DMS 273 treated with DMSO at 0.1 percent for 48 hours (cell line): ENCODE measurements around the gene SLC25A21.

Source experiments
- DNase-seq: peaks from one replicate; lab custom pipeline; 2025; lab: John Stamatoyannopoulos, UW

SLC25A21 gene

GRCh38 chr14:37045340-37046061, 126.9 kb downstream of the SLC25A21 start:
- DNase-seq = no peak

DNA sequence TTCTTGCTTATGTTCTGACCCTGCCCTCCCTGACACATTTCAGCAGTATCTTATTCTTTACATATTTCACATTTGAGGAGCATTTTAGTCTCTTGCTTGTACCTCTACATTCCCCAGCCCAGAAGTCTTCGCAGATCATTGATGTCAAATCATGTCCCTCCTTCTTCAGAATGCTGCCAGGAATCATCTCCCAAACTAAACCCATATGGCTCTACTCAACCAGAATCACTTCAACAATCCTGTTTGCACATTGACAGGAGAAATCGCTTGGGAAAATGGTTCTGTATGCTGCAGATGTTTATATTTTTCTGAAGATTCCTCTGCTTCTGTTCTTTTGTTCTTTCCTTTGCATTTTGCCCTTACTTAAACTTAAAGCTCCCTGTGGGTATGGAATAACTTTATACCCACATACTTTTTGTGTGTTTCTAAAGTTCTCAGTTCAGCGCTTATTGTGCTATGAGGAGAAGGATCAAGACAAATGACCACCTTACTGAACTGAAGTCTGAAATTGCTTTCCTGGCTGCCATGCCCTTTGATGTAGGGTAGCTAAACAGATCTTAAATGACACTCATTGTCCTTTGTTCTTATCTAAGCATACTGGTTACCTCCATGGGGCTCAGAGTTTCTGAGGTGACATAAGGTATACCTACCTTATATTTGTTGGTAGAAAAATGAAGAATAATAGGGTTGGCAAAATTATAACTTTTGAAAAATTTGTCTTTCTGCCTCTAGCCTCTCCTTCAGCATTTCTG, 134.6 kb downstream of the SLC25A21 start:
- DNase-seq = no peak

DNA sequence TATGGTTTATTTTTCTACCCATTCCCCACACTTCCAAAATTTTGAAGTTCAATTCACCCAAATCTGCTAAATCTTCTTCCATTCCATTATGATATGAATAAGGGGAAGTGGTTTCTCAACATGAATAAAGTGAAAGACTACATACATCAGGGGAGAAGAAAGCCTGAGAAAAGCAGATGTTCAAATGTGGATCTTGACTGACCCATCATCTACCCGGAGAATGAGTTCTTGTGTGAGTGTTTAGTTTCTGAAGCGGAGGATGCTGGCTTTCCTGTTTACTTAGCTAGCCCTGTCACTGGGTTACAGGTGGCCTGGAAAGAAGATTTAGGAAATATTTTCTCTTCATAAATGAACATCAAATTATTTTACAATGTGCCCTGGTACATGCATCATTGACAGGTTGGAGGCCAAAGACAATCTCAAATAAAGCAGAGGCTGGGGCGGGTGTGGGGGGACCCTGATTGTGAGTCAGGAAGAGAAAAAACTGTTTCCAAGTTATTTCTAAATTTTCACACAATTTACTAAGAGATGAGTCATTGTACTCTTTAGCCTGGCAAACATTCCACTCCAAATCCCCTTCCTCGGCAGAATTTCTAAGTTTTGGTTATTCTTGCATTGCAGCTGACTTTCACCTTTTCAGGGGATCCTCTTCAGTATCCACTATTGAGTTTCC, 135.6 kb downstream of the SLC25A21 start:
- no peak for DNase-seq

- DNase-seq = no peak
Observed at GRCh38 chr14:37035401-37035800, 137.0 kb downstream of the SLC25A21 start.

DNA sequence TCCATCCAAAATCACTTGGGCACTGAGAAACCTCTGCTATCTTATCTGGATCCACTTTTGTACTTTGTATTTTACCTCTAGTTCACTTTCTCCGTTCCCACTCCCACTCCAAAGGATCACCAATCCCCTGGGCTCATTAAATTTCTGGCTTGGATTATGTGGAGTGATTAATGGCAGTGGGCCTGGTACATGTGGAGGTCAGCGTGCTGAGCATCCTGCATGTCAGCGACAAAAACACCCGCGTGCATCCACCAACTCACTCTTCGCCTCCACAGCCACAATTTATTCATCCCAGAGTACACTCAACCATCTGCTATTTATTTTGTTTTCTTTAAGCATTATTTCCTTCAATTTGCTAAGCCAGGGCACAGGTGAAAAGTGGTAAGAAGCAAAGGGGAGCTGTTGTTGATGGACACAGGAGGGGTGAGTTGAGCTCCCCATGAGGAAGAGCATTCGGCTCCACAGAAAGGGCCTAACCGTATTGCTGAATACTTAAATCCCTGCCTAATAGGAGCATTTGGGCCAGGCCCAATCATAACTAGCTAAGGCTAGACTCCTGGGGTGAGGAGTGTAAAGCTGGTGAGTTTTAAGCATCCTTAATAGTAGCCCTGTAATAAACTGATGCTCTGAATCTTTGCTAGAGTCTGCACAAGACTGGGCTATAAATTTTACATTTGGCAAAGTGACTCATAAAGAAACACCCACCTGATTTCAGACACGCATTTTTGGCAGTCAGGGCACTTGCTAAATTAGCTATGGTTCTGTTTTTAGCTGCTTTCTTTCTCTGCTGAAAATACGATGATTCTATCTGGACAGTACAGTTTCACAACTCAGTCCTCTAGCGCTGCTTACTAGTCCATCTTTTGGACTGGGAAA, 137.8 kb downstream of the SLC25A21 start:
- no peak for DNase-seq

- no peak for DNase-seq
Observed at GRCh38 chr14:37032863-37033262, 139.5 kb downstream of the SLC25A21 start.

GRCh38 chr14:37027188-37027824, 145.1 kb downstream of the SLC25A21 start:
- no peak for DNase-seq

DNA sequence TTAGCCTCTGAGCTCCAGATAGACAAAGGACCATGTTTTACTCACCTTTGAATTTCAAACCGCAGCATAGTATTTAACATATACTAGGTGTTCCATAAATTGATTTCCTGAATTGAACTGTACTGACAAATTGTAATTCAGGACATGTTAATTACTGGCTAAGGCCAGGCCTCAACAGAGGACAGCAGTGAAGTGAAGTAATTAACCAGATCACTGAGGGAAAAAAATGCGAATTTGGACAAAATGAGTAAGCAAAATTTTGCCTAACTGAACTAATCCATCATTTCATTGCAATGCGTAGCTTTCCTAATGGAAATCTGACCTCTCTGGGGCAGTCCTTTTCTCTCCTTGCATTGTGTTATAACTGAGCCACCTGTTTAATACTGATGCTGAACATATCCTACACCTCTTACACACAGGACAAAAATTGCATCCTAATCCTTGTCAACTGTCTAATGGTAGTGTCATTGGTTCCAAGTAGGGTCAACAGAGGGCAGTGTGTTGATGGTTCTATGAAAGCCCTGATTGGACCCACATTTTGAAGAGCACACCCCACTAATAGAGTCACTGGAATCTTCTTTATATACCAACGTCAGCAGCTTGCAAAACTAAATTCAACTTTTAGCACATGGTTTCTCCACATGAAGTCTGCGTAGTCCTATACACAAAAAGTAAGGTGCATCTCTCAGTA, 148.4 kb downstream of the SLC25A21 start:
- DNase-seq = no peak

DNA sequence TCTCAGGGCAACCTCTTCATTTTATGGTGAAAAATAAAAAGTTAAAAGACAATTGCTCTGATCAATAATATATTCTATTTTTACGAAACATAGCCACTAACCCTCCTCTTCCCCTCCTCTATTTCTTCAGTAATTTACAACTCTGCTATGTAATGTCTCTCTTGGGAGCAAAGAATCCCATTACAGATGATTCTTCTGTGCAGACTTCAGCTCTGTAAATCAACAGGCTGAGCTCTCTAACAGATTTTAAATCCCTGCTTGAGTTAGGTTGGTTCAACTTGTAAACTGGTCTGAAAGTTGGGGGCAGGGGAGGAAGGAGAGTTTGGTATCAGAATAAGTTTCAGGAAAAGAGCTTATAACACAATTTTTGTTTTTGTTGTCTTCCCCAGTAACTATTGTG, 151.0 kb downstream of the SLC25A21 start:
- no peak for DNase-seq

DNA sequence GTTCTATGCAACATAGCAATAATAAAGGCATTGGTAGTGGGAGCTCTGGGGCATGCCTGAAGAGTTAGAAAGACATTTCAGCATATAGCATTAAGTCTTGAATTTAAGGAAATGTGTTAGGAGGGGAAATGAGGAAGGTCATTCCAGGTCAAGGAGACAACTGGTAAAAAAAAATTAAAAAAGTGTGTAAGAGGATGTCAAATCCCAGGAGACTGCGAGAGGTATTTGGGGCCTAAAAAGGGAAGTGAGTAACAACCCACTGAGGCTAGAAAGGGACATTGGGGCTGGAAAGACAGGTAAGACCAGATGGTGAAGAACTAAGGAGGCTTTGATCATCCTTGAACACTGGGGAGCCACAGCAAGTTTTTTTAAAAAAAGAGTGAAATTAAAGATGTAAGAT, 152.9 kb downstream of the SLC25A21 start:
- no peak for DNase-seq

DNA sequence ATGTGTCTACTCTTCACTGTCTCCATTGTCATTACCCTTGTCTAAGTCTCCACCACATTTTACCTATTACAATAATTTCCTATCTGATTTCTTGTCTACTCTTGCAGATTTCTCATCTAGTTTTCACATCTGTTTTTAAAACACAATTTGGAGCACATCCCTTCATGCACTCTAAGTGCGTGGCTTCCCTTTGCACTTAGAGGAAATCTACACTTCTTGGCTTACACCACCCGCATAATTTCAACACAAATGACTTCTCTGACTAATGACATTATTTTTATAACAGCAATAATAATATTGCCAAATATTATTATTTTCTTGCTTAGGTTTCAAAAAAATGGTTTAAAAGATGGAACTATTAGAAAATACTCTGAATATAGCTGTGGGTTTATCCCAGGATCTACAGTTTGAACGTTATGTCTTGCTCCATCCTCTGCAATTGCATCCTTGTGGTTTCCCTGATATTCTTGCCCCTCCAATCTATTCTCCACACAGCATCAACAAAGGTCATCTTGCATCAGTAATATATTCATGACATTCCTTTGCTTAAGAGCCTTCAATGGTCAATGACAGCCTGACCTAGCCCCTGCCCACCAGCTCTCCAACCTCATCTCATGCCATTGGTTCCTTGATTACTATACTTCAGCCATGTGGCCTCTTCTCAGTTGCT, 153.7 kb downstream of the SLC25A21 start:
- DNase-seq = no peak

GRCh38 chr14:37013078-37013477, 159.3 kb downstream of the SLC25A21 start:
- no peak for DNase-seq

DNA sequence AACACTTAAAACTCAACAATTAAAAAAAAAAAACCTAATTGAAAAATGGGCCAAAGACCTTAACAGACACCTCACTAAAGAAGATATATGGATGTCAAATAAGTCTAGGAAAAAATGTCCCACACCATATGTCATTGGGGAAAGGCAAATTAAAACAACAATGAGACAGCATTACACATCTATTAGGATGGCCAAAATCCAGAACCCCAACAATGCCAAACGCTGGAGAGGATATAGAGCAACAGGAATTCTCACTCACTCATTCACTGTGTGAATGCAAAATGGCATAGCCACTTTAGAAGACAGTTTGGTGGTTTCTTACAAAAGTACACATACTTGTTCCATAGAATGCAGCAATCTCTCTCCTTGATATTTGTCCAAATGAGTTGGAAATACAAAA, 173.7 kb downstream of the SLC25A21 start:
- DNase-seq = no peak

DNA sequence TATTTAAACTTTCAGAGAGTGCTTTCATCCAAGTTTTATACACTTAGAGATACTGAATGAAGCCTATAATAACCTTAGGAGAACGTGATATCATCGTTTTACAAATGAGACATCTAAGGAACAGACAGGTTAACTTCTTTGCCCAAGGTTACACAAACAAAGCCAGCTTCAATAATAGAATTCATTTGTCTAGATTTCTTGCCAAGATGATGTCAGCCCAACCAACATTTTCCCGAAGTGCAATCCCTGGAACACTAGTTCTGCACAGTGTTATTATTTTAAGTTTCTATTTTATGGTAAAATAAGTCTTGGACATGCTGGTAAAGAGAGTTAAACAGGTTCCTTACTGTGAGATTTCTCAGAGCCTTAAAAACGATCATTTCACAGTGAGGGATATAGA, 174.6 kb downstream of the SLC25A21 start:
- no peak for DNase-seq

- no peak for DNase-seq
Observed at GRCh38 chr14:36996857-36997590, 175.4 kb downstream of the SLC25A21 start.

DNA sequence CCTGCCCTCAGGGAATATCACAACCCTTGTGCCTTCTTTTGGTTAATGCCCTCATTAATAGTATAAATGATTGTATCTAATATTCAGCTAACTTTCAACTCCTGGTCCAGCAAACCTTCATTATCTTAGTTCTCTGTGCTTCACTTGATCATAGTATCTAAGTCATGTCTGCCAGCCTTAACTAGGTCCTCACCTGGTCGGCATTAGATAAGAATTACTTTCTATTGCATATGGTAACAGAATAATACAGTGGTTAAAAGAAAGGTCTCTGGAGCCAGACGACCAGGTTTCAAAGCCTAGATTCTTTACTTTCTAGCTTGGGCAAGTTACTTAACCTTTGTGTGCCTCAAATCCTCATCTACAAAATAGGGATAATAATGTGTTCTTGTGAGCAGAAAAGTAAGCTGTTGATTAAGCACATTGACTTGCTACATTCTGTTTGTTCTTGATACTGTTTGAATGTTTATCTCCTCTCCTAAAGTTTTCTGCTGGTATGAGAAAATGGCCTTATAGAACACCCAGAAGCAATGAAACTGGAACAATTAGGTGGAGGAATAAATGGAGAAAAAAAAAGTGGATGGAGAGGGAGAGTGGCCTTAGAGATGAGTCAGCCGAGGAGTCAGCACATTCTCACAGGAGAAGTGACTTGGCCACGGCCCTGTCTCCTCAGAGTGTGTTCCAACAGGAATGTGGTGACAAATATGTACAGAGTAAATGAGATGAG, 176.1 kb downstream of the SLC25A21 start:
- no peak for DNase-seq

- DNase-seq = no peak
Observed at GRCh38 chr14:36989806-36990205, 182.6 kb downstream of the SLC25A21 start.

GRCh38 chr14:36988989-36989388, 183.4 kb downstream of the SLC25A21 start:
- DNase-seq = no peak

DNA sequence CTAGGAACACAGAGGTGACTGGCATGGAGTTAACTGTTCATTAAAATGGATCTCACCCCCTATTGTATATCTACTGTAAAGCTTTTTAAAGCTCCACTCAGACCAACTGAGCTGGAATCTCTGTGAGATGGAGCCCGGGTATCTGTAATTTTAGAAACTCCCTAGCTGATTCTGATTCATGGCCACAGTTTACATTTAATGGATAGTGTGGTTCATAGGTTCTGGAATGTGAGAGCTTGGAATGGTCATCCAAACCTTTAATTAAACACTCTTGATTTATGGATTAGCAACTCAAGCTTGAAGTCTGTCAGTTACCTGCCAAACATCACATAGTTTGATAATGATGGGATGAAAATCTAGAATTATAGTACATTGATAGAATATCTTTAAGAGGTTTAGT, 183.8 kb downstream of the SLC25A21 start:
- DNase-seq = no peak
